Keratinocyte (primary cell): ENCODE results near the gene ZNF823. TPM values are rescaled to one million over a fixed set of nuclear protein-coding genes. Genes with fewer than 3 reads are reported as not detected.

ENCODE experiments used
- DNase-seq: peaks from one replicate; pipeline ENCODE4 v3.0.0-alpha.2; 2011; ENCODE audit warnings: low read depth, missing footprints, low spot score
- FAIRE-seq: peaks from 2 replicates; lab custom pipeline; 2011; peaks lifted over from hg19 to GRCh38; lab: Jason Lieb, UNC
- H2AFZ ChIP-seq: 2 replicates; pipeline ENCODE4 v1.6.0; 2012; ENCODE audit warnings: low read length, control low read depth, inconsistent platforms; ENCODE audit not compliant: control insufficient read depth
- H3K27ac ChIP-seq: 2 replicates; pipeline ENCODE4 v1.5.1; 2011; ENCODE audit warnings: low read length; ENCODE audit not compliant: control insufficient read depth, insufficient read depth
- H3K27me3 ChIP-seq: 3 replicates; pipeline ENCODE4 v1.6.0; 2011; ENCODE audit warnings: low read length; ENCODE audit not compliant: control insufficient read depth, insufficient read depth; ENCODE audit errors: extremely low read depth
- H3K36me3 ChIP-seq, 2 experiments: 2 replicates in 1 of 2; 3 replicates in 1 of 2; pipeline ENCODE4 v1.5.1; 2011; ENCODE audit warnings: low read length in 2 of 2, mild to moderate bottlenecking in 1 of 2; ENCODE audit not compliant: control insufficient read depth in 2 of 2, insufficient read depth in 2 of 2; ENCODE audit errors: extremely low read depth in 1 of 2
- H3K4me1 ChIP-seq: 3 replicates; pipeline ENCODE4 v1.5.1; 2011; ENCODE audit warnings: low read length; ENCODE audit not compliant: control insufficient read depth, insufficient read depth; ENCODE audit errors: extremely low read depth
- H3K4me2 ChIP-seq: 3 replicates; pipeline ENCODE4 v1.6.0; 2011; ENCODE audit warnings: low read depth, low read length; ENCODE audit not compliant: control insufficient read depth, insufficient read depth; ENCODE audit errors: extremely low read depth
- H3K4me3 ChIP-seq, 3 experiments: fragments of 200-600 bp in 1 of 3; sonication (generic) in 1 of 3; 2 replicates in 2 of 3; 3 replicates in 1 of 3; pipeline ENCODE4 v1.5.1; 2011 to 2016; ENCODE audit warnings: low read length in 3 of 3, mild to moderate bottlenecking in 3 of 3, control low read depth in 2 of 3, inconsistent platforms in 1 of 3, low read depth in 1 of 3, mixed read lengths in 1 of 3, mixed run types in 1 of 3, moderate library complexity in 1 of 3; ENCODE audit not compliant: control insufficient read depth in 2 of 3, insufficient read depth in 2 of 3; ENCODE audit errors: extremely low read depth in 1 of 3
- H3K79me2 ChIP-seq: 2 replicates; pipeline ENCODE4 v1.6.0; 2012; ENCODE audit warnings: low read length; ENCODE audit not compliant: control insufficient read depth, insufficient read depth
- H3K9ac ChIP-seq: 3 replicates; pipeline ENCODE4 v1.6.0; 2011; ENCODE audit warnings: low read length; ENCODE audit not compliant: control insufficient read depth, insufficient read depth; ENCODE audit errors: extremely low read depth
- H3K9me1 ChIP-seq: 3 replicates; pipeline ENCODE4 v1.6.0; 2011; ENCODE audit warnings: low read length; ENCODE audit not compliant: control insufficient read depth, insufficient read depth; ENCODE audit errors: extremely low read depth
- H3K9me3 ChIP-seq: 2 replicates; pipeline ENCODE4 v1.5.1; 2012; ENCODE audit warnings: low read depth, low read length; ENCODE audit not compliant: control insufficient read depth
- H4K20me1 ChIP-seq: 3 replicates; pipeline ENCODE4 v1.6.0; 2011; ENCODE audit warnings: low read length; ENCODE audit not compliant: control insufficient read depth, insufficient read depth; ENCODE audit errors: extremely low read depth
- CTCF ChIP-seq, 3 experiments: IDR thresholded peaks in 1 of 3; conservative IDR thresholded peaks in 1 of 3; optimal IDR thresholded peaks in 1 of 3; 2 replicates in 2 of 3; 3 replicates in 1 of 3; pipeline versions ENCODE3 to v1.5.1; 2011; ENCODE audit warnings: low read length in 3 of 3, mild to moderate bottlenecking in 3 of 3, moderate library complexity in 2 of 3, control low read depth in 1 of 3, inconsistent platforms in 1 of 3; ENCODE audit not compliant: insufficient read depth in 2 of 3; ENCODE audit errors: extremely low read depth in 1 of 3
- EZH2 ChIP-seq: IDR thresholded peaks from one replicate; pipeline ENCODE4 v1.6.1; 2012; ENCODE audit warnings: inconsistent platforms, mild to moderate bottlenecking, low read length, moderate library complexity
- dilution Hi-C: fragments of 300-500 bp; cut with MboI; formaldehyde crosslinking; loops from one replicate; pipeline ENCODE4 v1.7.0; 2020; ENCODE audit warnings: low sequenced_read_pairs; ENCODE audit not compliant: extremely low pct_ligation_motif_present
- polyA plus RNA-seq, 5 experiments: library from polyadenylated mRNA; depleted of rRNA in 3 of 5; stranded (reverse) in 3 of 5; stranded (forward) in 1 of 5; unstranded in 1 of 5; fragments of >200 nt; gene quantifications; 1 replicate in 1 of 5; 2 replicates in 3 of 5; 3 replicates in 1 of 5; pipeline versions ENCODE4 v1.2.1 to v1.2.3, GENCODE V29; 2011 to 2012; ENCODE audit warnings: missing spikeins in 2 of 5, low read depth in 1 of 5, low replicate concordance in 1 of 5

The ZNF823 gene
- polyA plus RNA-seq, 1 donor (not counting 4 experiments of a cell fraction or from before 2014, with no cell fraction given) = 6.3 TPM

- Histone ChIP-seq H3K27ac (no peak overlapping the region), H3K4me2 (no peak overlapping the region), H3K79me2 (no peaks in the 10 kb centered on the region), H2AFZ (no peak overlapping the region), H3K36me3 (no peaks in the 10 kb centered on the region), H3K9me1 (no peaks in the 10 kb centered on the region), H3K9me3 (no peaks in the 10 kb centered on the region), H3K9ac (no peak overlapping the region), H3K4me1 (no peaks in the 10 kb centered on the region), H3K27me3 (no peaks in the 10 kb centered on the region), H3K4me3 (no peak overlapping the region), H4K20me1 (no peaks in the 10 kb centered on the region)
- no peak for TF ChIP-seq CTCF (optimal IDR thresholded peaks at IDR 0.05 in 1 of 3, IDR thresholded peaks at IDR 0.05 in 1 of 3, conservative IDR thresholded peaks at IDR 0.05 in 1 of 3; ENCODE audit: extremely low read depth in 1 of 3, insufficient read depth in 2 of 3, low read length in 3 of 3)
- TF ChIP-seq EZH2 = no peak
- FAIRE-seq (no peak), DNase-seq (no peak)
- dilution Hi-C loops = no loop called here
Measured at GRCh38 chr19:11759805-11760204, 21.1 kb upstream of the ZNF823 start.

- H3K4me3 ChIP-seq = no peak overlapping the region
- no peaks in the 10 kb centered on the region for H3K9me1 ChIP-seq
- dilution Hi-C loops = no loop called here
- H3K79me2 ChIP-seq = no peaks in the 10 kb centered on the region
- DNase-seq (no peak), FAIRE-seq (no peak)
- no peaks in the 10 kb centered on the region for H3K4me1 ChIP-seq
- no peak overlapping the region for H3K27ac ChIP-seq
- H4K20me1 ChIP-seq = no peaks in the 10 kb centered on the region
- H3K9me3 ChIP-seq = no peaks in the 10 kb centered on the region
- no peaks in the 10 kb centered on the region for H3K27me3 ChIP-seq
- H2AFZ ChIP-seq = no peak overlapping the region
- H3K36me3 ChIP-seq = no peaks in the 10 kb centered on the region
- H3K9ac ChIP-seq = no peak overlapping the region
- H3K4me2 ChIP-seq = no peak overlapping the region
- TF ChIP-seq EZH2 (no peak), CTCF (optimal IDR thresholded peaks at IDR 0.05 in 1 of 3, IDR thresholded peaks at IDR 0.05 in 1 of 3, conservative IDR thresholded peaks at IDR 0.05 in 1 of 3; ENCODE audit: extremely low read depth in 1 of 3, insufficient read depth in 2 of 3, low read length in 3 of 3) (no peak)
Measured at GRCh38 chr19:11756965-11757364, 18.2 kb upstream of the ZNF823 start.
